Osteocyte (in vitro differentiated cells): ENCODE data around the gene RNF182. TPM values are rescaled to one million over a fixed set of nuclear protein-coding genes. Genes with fewer than 3 reads are reported as not detected.
A peak's percentile ranks its signal among the peaks of the same experiment; 100 is the strongest.
"Not testable (repeated sequence)": the region's sequence is repeated elsewhere in the genome, so short reads cannot be mapped to it uniquely, and the experiment has no call there.

Experiments used
- DNase-seq: peaks from one replicate; pipeline ENCODE4 v3.0.0; 2021; ENCODE audit warnings: mixed read lengths; ENCODE audit not compliant: unreplicated experiment; ENCODE audit errors: extremely low spot score
- H3K27ac Mint-ChIP-seq: one replicate; pipeline ENCODE4 v1.8.0; 2021; ENCODE audit warnings: mild to moderate bottlenecking, mixed read lengths; ENCODE audit not compliant: unreplicated experiment
- H3K27me3 Mint-ChIP-seq: one replicate; pipeline ENCODE4 v1.8.0; 2021; ENCODE audit warnings: mixed read lengths; ENCODE audit not compliant: unreplicated experiment
- H3K36me3 Mint-ChIP-seq: one replicate; pipeline ENCODE4 v1.8.0; 2021; ENCODE audit warnings: mixed read lengths; ENCODE audit not compliant: unreplicated experiment
- H3K4me1 Mint-ChIP-seq: one replicate; pipeline ENCODE4 v1.8.0; 2021; ENCODE audit warnings: mixed read lengths; ENCODE audit not compliant: unreplicated experiment
- H3K4me3 Mint-ChIP-seq: one replicate; pipeline ENCODE4 v1.8.0; 2021; ENCODE audit warnings: mild to moderate bottlenecking, moderate library complexity, mixed read lengths; ENCODE audit not compliant: unreplicated experiment
- H3K9me3 Mint-ChIP-seq: one replicate; pipeline ENCODE4 v1.8.0; 2021; ENCODE audit warnings: mixed read lengths; ENCODE audit not compliant: unreplicated experiment
- CTCF ChIP-seq: fragments of 200-600 bp; sonication (generic); IDR thresholded peaks from 2 replicates; pipeline ENCODE4 v1.5.0; 2021; ENCODE audit warnings: antibody characterized with exemption, mild to moderate bottlenecking, moderate library complexity
- total RNA-seq: library from RNA; stranded (reverse); gene quantifications from 2 replicates; pipeline ENCODE4 v1.2.1, GENCODE V29; 2021

Gene RNF182
- total RNA-seq, 1 donor from 2014 or later = 11.0 TPM

- TF ChIP-seq CTCF = no peak
- no peaks in the 10 kb centered on the region for H3K36me3 Mint-ChIP-seq
- H3K4me3 Mint-ChIP-seq = no peak overlapping the region
- no peaks in the 10 kb centered on the region for H3K27me3 Mint-ChIP-seq
- H3K27ac Mint-ChIP-seq = peak overlapping the region; percentile 61
- no peak for DNase-seq
- peaks cover 17% of the 10 kb centered on the region for H3K4me1 Mint-ChIP-seq
- H3K9me3 Mint-ChIP-seq = no peaks in the 10 kb centered on the region
These were observed 28.4 kb downstream of the RNF182 start for GRCh38 chr6:13953061-13953705.

- TF ChIP-seq CTCF = no peak
- peaks cover 17% of the 10 kb centered on the region for H3K9me3 Mint-ChIP-seq
These were observed 40.9 kb downstream of the RNF182 start for GRCh38 chr6:13965582-13966127.

GRCh38 chr6:13971303-13971702 lies 46.6 kb downstream of the RNF182 start:
- peaks cover 28% of the 10 kb centered on the region for H3K9me3 Mint-ChIP-seq
- no peak overlapping the region for H3K27ac Mint-ChIP-seq
- no peak for TF ChIP-seq CTCF
- H3K4me3 Mint-ChIP-seq = no peak overlapping the region
- H3K36me3 Mint-ChIP-seq = peaks cover 20% of the 10 kb centered on the region
- H3K27me3 Mint-ChIP-seq = no peaks in the 10 kb centered on the region
- no peaks in the 10 kb centered on the region for H3K4me1 Mint-ChIP-seq
- no peak for DNase-seq

More at GRCh38 chr6:13965582-13966127, 40.9 kb downstream of the RNF182 start:
- Mint-ChIP-seq H3K27me3 (no peaks in the 10 kb centered on the region), H3K4me3 (no peak overlapping the region), H3K27ac (no peak overlapping the region), H3K4me1 (peaks cover 6% of the 10 kb centered on the region), H3K36me3 (peaks cover 7% of the 10 kb centered on the region)
- no peak for DNase-seq

- not testable (repeated sequence) for H3K27ac Mint-ChIP-seq, DNase-seq, H3K4me3 Mint-ChIP-seq, H3K27me3 Mint-ChIP-seq, H3K4me1 Mint-ChIP-seq
- H3K9me3 Mint-ChIP-seq = peaks cover 28% of the 10 kb centered on the region
- H3K36me3 Mint-ChIP-seq = peaks cover 29% of the 10 kb centered on the region
These were observed 47.9 kb downstream of the RNF182 start for GRCh38 chr6:13972602-13973001.

GRCh38 chr6:13973422-13973821 lies 48.7 kb downstream of the RNF182 start:
- H3K36me3 Mint-ChIP-seq = peaks cover 30% of the 10 kb centered on the region
- not testable (repeated sequence) for DNase-seq, H3K27me3 Mint-ChIP-seq, H3K4me1 Mint-ChIP-seq, H3K4me3 Mint-ChIP-seq, H3K27ac Mint-ChIP-seq
- peaks cover 28% of the 10 kb centered on the region for H3K9me3 Mint-ChIP-seq

- H3K4me3 Mint-ChIP-seq = no peak overlapping the region
- no peak for TF ChIP-seq CTCF
- H3K27ac Mint-ChIP-seq = no peak overlapping the region
- H3K4me1 Mint-ChIP-seq = no peaks in the 10 kb centered on the region
- H3K27me3 Mint-ChIP-seq = no peaks in the 10 kb centered on the region
- no peak for DNase-seq
- H3K9me3 Mint-ChIP-seq = peaks cover 5% of the 10 kb centered on the region
- peaks cover 15% of the 10 kb centered on the region for H3K36me3 Mint-ChIP-seq
These were observed 53.4 kb downstream of the RNF182 start for GRCh38 chr6:13978102-13978640.
